Measurements from ENCODE around the gene DRG2. TPM values are rescaled to one million over a fixed set of nuclear protein-coding genes. Genes with fewer than 3 reads are reported as not detected.
A peak's percentile ranks its signal among the peaks of the same experiment; 100 is the strongest.

The DRG2 gene
- total and polyA plus RNA-seq, 2 of the 13 experiments (the other 11 are each of a cell fraction or from before 2014, with no cell fraction given), result 20.1 to 26.6 TPM

GRCh38 chr17:18117533-18117932, 29.8 kb downstream of the DRG2 start (continued):
- no peak for TF ChIP-seq STAT6 (CRISPR knock-in tag; IDR thresholded peaks at IDR 0.05; ENCODE audit: borderline replicate concordance)
- TF ChIP-seq ZNF337 (CRISPR knock-in tag; IDR thresholded peaks at IDR 0.05; ENCODE audit: borderline replicate concordance, low read depth), result no peak
- no peak for TF ChIP-seq PHF20 (CRISPR knock-in tag; IDR thresholded peaks at IDR 0.05)
- no peak for TF ChIP-seq HNF1A (IDR thresholded peaks at IDR 0.05; ENCODE audit: low read depth)
- TF ChIP-seq HNF1A (CRISPR knock-in tag; IDR thresholded peaks at IDR 0.05; ENCODE audit: borderline replicate concordance), result no peak
- TF ChIP-seq MAX (IDR thresholded peaks at IDR 0.05), result peak; percentile 54
- peak; percentile 51; the same call in 1 of the 2 replicates for TF ChIP-seq NCOR1 (IDR thresholded peaks at IDR 0.05; ENCODE audit: borderline replicate concordance, low read length)
- TF ChIP-seq PAXIP1 (CRISPR knock-in tag; conservative IDR thresholded peaks at IDR 0.05), result peak; percentile 54; the same call in 1 of the 2 replicates
- TF ChIP-seq SALL1 (CRISPR knock-in tag; IDR thresholded peaks at IDR 0.05), result 0 out of 2 replicates have a peak, but pooled peaks have one; percentile 20
- no peak for TF ChIP-seq RXRB (CRISPR knock-in tag; IDR thresholded peaks at IDR 0.05; ENCODE audit: borderline replicate concordance)
- peak; percentile 46; the same call in 1 of the 2 replicates for TF ChIP-seq HIC2 (CRISPR knock-in tag; IDR thresholded peaks at IDR 0.05; ENCODE audit: low read depth)

All from HepG2 (cell line).